ENCODE measurements around the gene KIN.
"Not testable (repeated sequence)": the region's sequence is repeated elsewhere in the genome, so short reads cannot be mapped to it uniquely, and the experiment has no call there.

KIN gene

GRCh38 chr10:7792541-7792940 lies 4.7 kb upstream of the KIN start:
- DNase-seq = no peak

- DNase-seq = no peak
Measured at GRCh38 chr10:7789390-7789789, 1.6 kb upstream of the KIN start.

GRCh38 chr10:7788639-7789286 lies 970 bp upstream of the KIN start:
- DNase-seq = no peak

- no peak for DNase-seq
Measured at GRCh38 chr10:7787150-7787856, 490 bp downstream of the KIN start.

GRCh38 chr10:7786430-7786829 lies 1.4 kb downstream of the KIN start:
- DNase-seq = no peak

- not testable (repeated sequence) for DNase-seq
Measured at GRCh38 chr10:7782194-7782593, 5.6 kb downstream of the KIN start.

GRCh38 chr10:7776777-7777176 lies 11.0 kb downstream of the KIN start:
- DNase-seq = no peak

- no peak for DNase-seq
Measured at GRCh38 chr10:7773845-7774801, 13.7 kb downstream of the KIN start.

- no peak for DNase-seq
Measured at GRCh38 chr10:7768417-7768816, 19.4 kb downstream of the KIN start.

- DNase-seq = no peak
Measured at GRCh38 chr10:7767209-7767608, 20.6 kb downstream of the KIN start.

GRCh38 chr10:7766241-7766640 lies 21.6 kb downstream of the KIN start:
- DNase-seq = no peak

GRCh38 chr10:7763929-7764328 lies 23.9 kb downstream of the KIN start:
- DNase-seq = no peak

- no peak for DNase-seq
Measured at GRCh38 chr10:7756360-7756992, 31.3 kb downstream of the KIN start.

- no peak for DNase-seq
Measured at GRCh38 chr10:7755103-7755502, 32.7 kb downstream of the KIN start.

GRCh38 chr10:7752251-7752650 lies 35.5 kb downstream of the KIN start:
- DNase-seq = no peak

GRCh38 chr10:7750222-7750621 lies 37.6 kb downstream of the KIN start:
- DNase-seq = no peak

- DNase-seq = not testable (repeated sequence)
Measured at GRCh38 chr10:7748637-7749036, 39.2 kb downstream of the KIN start.

- no peak for DNase-seq
Measured at GRCh38 chr10:7744307-7744706, 43.5 kb downstream of the KIN start.

GRCh38 chr10:7738536-7739407 lies 49.0 kb downstream of the KIN start:
- DNase-seq = no peak

- DNase-seq = no peak
Measured at GRCh38 chr10:7734821-7735220, 53.0 kb downstream of the KIN start.

GRCh38 chr10:7722927-7723529 lies 64.8 kb downstream of the KIN start:
- DNase-seq = no peak

GRCh38 chr10:7720478-7720877 lies 67.3 kb downstream of the KIN start:
- DNase-seq = no peak

Measured in NCI-H1417 treated with DMSO at 0.1 percent for 48 hours (cell line).